CD4-positive, alpha-beta T cell treated with Interleukin-2 at 100 ng/mL for 4 hours (primary cell): ENCODE measurements around the gene METTL22.

Experiments used
- DNase-seq: peaks from one replicate; pipeline ENCODE4 v3.0.0-alpha.2; 2020; ENCODE audit warnings: low spot score

Gene METTL22

GRCh38 chr16:8696880-8697279 lies 75.4 kb downstream of the METTL22 start:
- no peak for DNase-seq

DNA sequence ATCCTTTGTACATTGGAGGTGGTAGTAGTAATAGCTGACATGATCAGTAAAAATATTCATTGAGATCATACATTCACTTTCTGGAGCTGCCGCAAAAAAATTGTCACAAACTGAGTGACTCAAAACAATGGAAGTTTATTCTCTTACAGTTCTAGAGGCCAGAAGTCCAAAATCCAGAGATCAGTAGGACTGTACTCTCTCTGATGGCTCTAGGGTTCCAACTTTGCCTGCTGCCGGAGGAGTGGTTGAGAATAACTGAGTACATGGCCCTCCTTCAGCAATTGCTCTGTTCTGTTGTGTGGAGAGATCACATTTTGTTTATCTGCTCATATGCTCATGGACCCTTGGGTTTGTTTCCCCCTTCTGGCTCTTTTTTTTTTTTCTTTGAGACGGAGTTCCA lies 76.5 kb downstream of the METTL22 start:
- no peak for DNase-seq
